ENCODE measurements around the gene HDAC5.
"Not testable (repeated sequence)": the region's sequence is repeated elsewhere in the genome, so short reads cannot be mapped to it uniquely, and the experiment has no call there.

The HDAC5 gene

DNA sequence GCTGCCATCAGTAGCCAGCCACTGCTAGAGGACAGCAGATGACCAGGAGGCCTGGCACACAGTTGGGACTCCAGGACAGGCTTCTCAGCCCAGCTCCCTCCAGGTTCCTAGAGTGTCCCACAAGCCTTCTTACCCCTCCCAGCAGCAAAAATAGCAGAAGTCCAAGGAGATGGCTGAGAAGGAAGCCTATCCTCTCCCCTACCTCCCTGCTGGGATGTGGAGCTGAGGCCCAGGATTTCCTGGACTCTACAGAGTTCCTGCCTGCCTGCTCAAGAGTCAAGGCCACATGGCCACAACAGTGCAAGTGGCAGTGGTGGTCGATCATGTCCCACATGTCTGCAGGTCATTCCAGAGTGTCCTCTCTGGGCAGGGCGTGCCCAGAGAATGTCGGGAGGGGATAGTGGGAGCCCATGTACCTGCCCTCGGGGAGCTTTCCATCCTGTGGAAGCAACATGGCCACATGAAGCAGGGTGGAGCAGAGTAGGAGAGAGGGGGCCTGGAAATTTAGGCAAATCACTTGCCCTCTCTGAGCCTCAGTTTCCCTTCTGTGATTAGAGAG lies 10.6 kb upstream of the HDAC5 start:
- DNase-seq (ENCODE audit: low read depth in 2 of 3, low spot score in 2 of 3), result no peak

GRCh38 chr17:44132275-44132821 lies 8.9 kb upstream of the HDAC5 start:
- DNase-seq (ENCODE audit: low read depth in 2 of 3, low spot score in 2 of 3), result no peak

DNA sequence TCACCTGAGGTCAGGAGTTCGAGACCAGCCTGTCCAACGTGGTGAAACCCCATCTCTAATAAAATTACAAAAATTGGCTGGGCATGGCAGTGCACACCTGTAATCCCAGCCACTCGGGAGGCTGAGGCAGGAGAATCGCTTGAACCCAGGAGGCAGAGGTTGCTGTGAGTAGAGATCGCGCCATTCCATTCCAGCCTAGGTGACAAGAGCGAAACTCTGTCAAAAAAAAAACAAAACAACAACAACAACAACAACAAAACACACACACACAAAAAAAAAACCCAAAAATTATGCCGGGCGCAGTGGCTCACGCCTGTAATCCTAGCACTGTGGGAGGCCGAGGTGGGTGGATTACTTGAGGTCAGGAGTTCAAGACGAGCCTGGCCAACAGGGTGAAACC lies 7.9 kb upstream of the HDAC5 start:
- not testable (repeated sequence) for DNase-seq (ENCODE audit: low read depth in 2 of 3, low spot score in 2 of 3)

- DNase-seq (ENCODE audit: low read depth in 2 of 3, low spot score in 2 of 3), result no peak
Observed at GRCh38 chr17:44130693-44131349, 7.4 kb upstream of the HDAC5 start.

DNA sequence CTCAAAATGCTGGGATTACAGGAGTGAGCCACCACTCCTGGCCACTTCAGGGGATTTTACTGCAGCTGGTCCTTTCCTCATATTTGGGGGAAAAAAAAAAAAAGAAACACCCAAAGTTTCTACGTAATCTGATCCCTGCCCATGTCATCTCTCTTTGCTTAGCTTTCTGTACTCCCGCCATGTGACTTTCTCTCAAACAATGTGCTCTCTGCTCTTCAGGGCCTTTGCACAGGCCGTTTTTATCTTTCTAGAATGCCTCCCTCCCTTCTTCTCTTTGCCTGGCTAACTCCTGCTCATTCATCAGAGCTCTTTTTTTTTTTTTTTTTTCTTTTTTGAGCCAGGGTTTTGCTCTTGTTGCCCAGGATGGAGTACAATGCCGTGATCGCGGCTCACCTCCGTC lies 4.9 kb upstream of the HDAC5 start:
- DNase-seq (ENCODE audit: low read depth in 2 of 3, low spot score in 2 of 3), result no peak

DNA sequence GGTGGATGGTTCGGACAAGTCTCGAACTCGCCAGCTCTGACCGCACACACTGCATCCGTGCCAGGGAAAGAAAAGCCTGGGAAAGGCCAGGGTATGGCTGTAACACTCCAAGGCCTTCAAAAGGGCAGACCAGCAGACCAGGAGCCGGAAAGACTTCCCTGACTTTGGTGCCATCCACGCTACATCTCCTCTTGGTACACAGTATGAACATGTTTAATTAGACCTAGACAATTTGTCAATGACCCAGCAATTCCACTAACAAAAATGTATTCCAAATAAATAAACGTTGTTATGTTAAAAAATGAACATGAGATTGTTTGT lies 637 bp upstream of the HDAC5 start:
- no peak for DNase-seq (ENCODE audit: low read depth in 2 of 3, low spot score in 2 of 3)

- DNase-seq (ENCODE audit: low read depth in 2 of 3, low spot score in 2 of 3), result no peak
Observed at GRCh38 chr17:44122816-44123355, 555 bp downstream of the HDAC5 start.

GRCh38 chr17:44121997-44122815 lies 1.2 kb downstream of the HDAC5 start:
- DNase-seq (ENCODE audit: low read depth in 2 of 3, low spot score in 2 of 3), result no peak

- DNase-seq (ENCODE audit: low read depth in 2 of 3, low spot score in 2 of 3), result no peak
Observed at GRCh38 chr17:44120851-44121605, 2.4 kb downstream of the HDAC5 start.

- not testable (repeated sequence) for DNase-seq (ENCODE audit: low read depth in 2 of 3, low spot score in 2 of 3)
Observed at GRCh38 chr17:44120281-44120680, 3.2 kb downstream of the HDAC5 start.

- DNase-seq (ENCODE audit: low read depth in 2 of 3, low spot score in 2 of 3), result no peak
Observed at GRCh38 chr17:44119798-44120197, 3.6 kb downstream of the HDAC5 start.

- no peak for DNase-seq (ENCODE audit: low read depth in 2 of 3, low spot score in 2 of 3)
Observed at GRCh38 chr17:44119062-44119461, 4.4 kb downstream of the HDAC5 start.

DNA sequence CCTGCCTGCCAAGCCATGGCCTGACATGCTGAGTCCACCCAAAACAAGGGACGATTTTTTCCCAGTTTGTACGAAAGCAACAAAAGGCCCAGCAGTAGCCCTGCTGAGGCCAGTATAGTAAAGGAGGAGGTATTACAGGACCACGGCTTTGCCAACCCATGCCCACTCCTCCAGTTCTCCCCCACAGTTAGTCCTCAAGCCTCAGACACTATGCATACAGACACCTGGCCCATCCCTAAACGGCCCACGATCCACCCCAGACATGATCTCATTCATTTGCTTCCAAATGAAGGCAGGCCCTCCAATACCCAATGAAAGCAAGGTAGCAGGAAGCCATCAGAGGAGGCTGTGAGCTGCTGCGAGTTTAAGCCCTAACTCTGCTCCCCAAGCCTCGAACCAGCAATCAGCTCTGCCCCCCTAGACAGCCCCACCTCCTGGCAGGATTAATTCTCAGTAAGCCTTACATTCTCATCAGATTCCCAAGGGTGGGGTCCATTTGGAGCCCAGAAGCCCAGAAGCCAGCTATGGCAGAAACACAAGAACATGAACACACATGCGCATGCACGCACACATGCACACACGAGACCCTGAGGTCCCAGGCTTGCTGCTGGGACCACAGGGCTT lies 4.9 kb downstream of the HDAC5 start:
- no peak for DNase-seq (ENCODE audit: low read depth in 2 of 3, low spot score in 2 of 3)

GRCh38 chr17:44117351-44117750 lies 6.1 kb downstream of the HDAC5 start:
- no peak for DNase-seq (ENCODE audit: low read depth in 2 of 3, low spot score in 2 of 3)

DNA sequence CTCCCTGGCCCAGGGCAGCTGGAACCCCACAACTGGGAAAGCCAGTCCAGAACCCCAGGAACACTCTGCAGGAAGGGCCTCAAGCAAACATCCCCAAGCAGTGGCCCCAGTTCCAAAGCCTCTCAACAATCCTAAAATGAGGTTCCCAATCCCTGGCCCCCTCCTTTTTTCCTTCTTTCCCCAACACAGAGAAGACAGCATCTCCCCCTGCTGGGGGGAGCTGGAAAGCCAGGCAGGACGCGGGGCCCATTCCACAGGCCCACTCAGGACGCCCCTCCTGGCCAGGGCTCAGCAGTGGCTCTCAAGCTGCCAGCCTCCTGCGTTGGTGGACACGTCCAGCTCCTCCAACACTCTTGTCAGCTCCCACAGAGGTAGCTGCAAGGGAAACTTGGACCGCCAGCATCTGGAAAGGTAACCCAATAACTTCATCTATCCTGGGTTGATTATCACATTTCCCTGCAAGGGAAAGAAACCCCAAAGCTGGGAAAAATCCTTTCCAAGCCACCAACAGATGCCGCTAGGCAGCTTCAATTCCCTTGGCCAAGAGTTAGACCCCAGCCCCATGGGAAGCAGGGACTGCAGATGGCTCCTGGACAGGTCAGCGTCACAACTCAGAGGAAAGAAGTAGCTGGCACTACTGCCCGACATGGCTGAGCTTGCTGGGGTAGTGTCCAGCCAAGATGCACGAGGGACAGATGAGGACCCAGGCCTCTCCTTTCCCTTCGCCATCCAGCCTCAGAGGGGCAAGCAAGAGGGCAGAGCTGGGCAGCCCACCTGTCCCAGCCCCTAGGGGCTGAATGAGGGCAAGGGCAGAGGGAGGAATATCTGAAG lies 7.6 kb downstream of the HDAC5 start:
- DNase-seq (ENCODE audit: low read depth in 2 of 3, low spot score in 2 of 3), result no peak

- no peak for DNase-seq (ENCODE audit: low read depth in 2 of 3, low spot score in 2 of 3)
Observed at GRCh38 chr17:44113868-44114840, 9.3 kb downstream of the HDAC5 start.

DNA sequence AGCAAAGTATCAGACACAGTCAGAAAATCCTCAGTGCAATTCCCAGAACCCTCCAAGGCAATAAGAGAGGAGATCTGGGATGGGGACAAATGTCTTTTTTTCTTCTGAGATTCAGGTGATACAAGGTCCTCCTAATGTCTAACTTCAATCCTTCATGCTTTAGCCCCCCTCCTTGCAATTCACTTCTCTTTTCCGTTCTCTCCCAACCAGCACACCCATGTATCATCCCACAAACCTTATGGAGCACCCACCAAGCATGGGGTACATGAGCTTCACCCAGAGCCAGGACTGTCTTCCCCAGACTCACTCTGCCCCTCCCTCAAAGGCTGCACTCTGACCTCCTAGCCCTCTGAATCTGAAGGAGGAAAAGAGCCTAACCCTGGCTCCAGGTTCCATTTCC lies 10.1 kb downstream of the HDAC5 start:
- no peak for DNase-seq (ENCODE audit: low read depth in 2 of 3, low spot score in 2 of 3)
